C4-2B (cell line): Measurements from ENCODE around the gene FHAD1.

Experiments used
- H3K27ac ChIP-seq: fragments of 450-650 bp; 2 replicates; pipeline ENCODE4 v1.5.1; 2017
- ZFX ChIP-seq: fragments of 450-650 bp; IDR thresholded peaks from 2 replicates; pipeline ENCODE4 v1.6.1; 2017
- TF ChIP-seq, protein P1 (sequence below): fragments of 450-650 bp; conservative IDR thresholded peaks from 2 replicates; pipeline ENCODE4 v1.5.1; 2017; ENCODE audit warnings: mild to moderate bottlenecking

The FHAD1 gene

GRCh38 chr1:15344800-15345704 lies 98.0 kb downstream of the FHAD1 start:
- no peak overlapping the region for H3K27ac ChIP-seq
- no peak for TF ChIP-seq ZFX
- TF ChIP-seq, protein P1, sequence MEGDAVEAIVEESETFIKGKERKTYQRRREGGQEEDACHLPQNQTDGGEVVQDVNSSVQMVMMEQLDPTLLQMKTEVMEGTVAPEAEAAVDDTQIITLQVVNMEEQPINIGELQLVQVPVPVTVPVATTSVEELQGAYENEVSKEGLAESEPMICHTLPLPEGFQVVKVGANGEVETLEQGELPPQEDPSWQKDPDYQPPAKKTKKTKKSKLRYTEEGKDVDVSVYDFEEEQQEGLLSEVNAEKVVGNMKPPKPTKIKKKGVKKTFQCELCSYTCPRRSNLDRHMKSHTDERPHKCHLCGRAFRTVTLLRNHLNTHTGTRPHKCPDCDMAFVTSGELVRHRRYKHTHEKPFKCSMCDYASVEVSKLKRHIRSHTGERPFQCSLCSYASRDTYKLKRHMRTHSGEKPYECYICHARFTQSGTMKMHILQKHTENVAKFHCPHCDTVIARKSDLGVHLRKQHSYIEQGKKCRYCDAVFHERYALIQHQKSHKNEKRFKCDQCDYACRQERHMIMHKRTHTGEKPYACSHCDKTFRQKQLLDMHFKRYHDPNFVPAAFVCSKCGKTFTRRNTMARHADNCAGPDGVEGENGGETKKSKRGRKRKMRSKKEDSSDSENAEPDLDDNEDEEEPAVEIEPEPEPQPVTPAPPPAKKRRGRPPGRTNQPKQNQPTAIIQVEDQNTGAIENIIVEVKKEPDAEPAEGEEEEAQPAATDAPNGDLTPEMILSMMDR, result no peak

DNA sequence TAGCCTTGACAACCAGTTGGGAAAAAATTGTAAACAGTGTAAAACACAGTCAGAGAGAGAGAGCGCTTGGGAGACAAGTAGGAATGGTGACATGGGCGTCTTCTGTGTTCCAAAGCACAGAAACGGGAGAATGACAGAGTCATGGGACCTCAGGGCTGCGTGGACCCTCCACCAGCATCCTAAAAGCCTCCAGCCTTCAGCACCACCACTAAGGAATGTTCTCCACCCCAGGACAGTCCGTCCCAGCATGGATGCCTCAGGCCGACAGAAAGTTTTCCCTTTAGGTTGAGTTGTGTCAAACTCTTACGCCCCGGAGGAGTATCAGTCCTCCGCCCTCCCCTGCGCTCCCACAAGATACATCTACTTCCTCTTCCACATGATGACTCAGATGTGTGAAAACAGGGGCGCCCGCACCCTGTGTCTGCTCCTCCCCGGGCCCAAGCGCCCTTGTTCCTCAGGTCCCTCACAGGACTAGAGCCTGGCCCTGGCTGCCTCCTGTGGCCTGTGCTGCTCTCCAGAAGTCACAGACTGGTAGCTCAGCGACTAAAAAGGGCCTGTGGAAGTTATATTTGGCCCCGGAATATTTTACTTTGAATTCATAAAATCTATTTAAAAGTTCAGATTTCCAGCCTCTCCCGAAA lies 98.8 kb downstream of the FHAD1 start:
- TF ChIP-seq ZFX, result no peak
- H3K27ac ChIP-seq, result no peak overlapping the region

DNA sequence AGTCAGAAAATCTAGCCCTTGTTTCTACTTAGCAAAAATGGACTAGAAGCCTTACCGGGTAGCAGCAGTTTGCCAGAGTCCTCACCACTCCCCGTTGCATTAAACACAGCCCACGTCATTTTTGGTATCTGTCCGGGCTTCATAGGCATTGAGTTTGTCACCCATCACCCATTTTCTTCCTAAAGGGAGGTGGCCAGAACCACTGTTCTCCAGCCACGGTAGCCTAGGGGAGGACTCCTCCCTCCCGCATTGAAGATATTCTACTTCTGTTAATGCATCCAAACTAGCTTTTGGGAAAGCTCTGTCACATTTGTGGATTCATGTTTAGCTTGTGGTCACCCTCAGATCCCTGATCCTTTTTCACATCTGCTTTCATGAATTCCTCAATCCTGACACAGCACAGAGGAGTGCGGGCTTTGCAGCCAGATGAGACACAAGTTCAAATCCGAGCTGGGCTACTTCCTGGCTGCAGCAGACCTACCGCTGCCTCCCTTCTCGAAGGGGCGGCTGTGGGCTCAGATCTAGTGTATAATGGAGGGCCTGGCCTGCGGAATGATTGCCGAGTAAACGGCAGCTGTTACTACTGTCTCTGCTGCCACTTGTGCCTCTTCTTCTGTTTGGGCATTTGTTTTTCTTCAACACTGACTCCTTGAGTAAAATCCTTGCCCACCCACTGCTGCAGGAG lies 99.5 kb downstream of the FHAD1 start:
- no peak overlapping the region for H3K27ac ChIP-seq
- TF ChIP-seq ZFX, result no peak
- TF ChIP-seq, protein P1, result no peak

- H3K27ac ChIP-seq, result no peak overlapping the region
- TF ChIP-seq ZFX, result no peak
- TF ChIP-seq, protein P1, result no peak
Observed at GRCh38 chr1:15347182-15347581, 100.2 kb downstream of the FHAD1 start.

DNA sequence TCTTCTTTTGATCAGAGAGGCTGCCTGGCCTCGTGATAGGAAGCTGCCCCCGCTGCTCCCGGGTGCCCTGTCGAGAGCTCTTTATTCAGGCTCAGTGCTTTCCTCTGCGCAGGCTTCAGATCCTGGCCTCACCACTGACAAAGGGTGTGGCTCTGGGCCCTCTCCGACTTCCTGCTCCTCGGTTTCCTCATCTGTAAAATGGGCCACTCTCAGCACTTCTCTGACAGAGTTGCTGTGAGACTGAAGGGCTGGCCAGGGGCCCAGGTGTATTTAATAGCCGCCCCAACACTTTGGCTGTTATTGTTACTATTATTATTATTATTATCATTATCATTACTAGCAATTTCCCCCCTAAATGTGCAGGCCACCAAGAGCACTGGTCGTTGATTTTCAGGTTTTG lies 101.6 kb downstream of the FHAD1 start:
- TF ChIP-seq, protein P1, result no peak
- no peak for TF ChIP-seq ZFX
- no peak overlapping the region for H3K27ac ChIP-seq

GRCh38 chr1:15349133-15349532 lies 102.1 kb downstream of the FHAD1 start:
- TF ChIP-seq, protein P1, result no peak
- TF ChIP-seq ZFX, result no peak
- H3K27ac ChIP-seq, result no peak overlapping the region

DNA sequence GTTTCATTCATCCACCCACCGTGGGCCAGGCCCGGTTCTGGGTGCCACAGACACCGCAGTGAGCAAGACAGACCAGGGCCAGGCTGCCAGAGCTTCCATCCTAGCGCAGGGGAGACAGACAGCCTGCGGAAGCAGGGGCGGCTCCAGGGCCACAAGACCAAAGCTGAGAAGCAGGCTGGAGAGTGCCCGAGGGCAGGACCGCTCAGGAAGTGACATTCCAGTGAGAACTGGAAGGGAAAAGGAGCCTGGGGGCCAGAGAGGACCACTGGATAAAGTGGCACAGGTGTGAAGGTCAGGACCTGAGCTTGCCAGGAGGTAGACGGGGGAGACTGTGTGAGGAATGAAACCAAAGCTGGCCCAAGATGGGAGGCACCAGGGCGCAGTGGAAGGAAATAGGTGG lies 103.1 kb downstream of the FHAD1 start:
- no peak overlapping the region for H3K27ac ChIP-seq
- TF ChIP-seq ZFX, result no peak
- TF ChIP-seq, protein P1, result no peak
